ENCODE data around the gene CRTAC1. TPM values are rescaled to one million over a fixed set of nuclear protein-coding genes. Genes with fewer than 3 reads are reported as not detected.

Gene CRTAC1
- total RNA-seq, 1 experiment from 2014 or later = 0.20 TPM

DNA sequence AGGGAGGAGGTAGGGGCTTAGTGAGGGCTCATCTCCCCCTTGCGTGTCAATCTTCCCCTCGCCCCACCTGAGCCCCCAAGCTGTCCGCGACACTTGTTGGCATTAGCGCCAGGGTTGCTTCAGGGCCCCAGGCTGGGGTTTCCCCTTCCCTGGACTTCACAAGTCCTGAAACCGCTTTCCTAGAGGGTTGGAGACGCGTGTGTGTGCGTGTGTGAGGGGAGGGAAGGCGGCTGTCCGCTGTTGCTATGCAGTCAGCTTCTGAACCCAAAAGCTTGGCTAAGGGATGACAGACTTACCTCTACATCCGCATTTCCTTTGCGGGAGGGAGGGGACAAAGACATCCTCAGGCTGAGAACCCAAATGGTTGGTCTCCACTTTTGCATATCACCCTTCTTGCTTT is 180.0 kb downstream of the CRTAC1 start:
- no peaks in the 10 kb centered on the region for H4K20me1 ChIP-seq (ENCODE audit: insufficient read depth)
- ChIA-PET POLR2A (no interaction called here), CTCF (no interaction called here), RAD21 (ENCODE audit: low non-redundant PET in 1 of 2, low total read pairs in 2 of 2, uncharacterized antibody in 2 of 2, unreplicated experiment in 2 of 2) (no interaction called here)
- DNase-seq (ENCODE audit: low read depth, low spot score) (no peak), ATAC-seq (no peak)
- no TSS peak for BruUV-seq (replicated peaks)
- TF ChIP-seq SIN3A (IDR thresholded peaks at IDR 0.05; ENCODE audit: low read depth) (no peak), EGR1 (IDR thresholded peaks at IDR 0.05; ENCODE audit: low read depth) (no peak), EZH2phosphoT487 (IDR thresholded peaks at IDR 0.05; ENCODE audit: borderline replicate concordance) (no peak), CBX3 (IDR thresholded peaks at IDR 0.05; ENCODE audit: low read depth) (no peak)
- TF ChIP-seq, protein P1, sequence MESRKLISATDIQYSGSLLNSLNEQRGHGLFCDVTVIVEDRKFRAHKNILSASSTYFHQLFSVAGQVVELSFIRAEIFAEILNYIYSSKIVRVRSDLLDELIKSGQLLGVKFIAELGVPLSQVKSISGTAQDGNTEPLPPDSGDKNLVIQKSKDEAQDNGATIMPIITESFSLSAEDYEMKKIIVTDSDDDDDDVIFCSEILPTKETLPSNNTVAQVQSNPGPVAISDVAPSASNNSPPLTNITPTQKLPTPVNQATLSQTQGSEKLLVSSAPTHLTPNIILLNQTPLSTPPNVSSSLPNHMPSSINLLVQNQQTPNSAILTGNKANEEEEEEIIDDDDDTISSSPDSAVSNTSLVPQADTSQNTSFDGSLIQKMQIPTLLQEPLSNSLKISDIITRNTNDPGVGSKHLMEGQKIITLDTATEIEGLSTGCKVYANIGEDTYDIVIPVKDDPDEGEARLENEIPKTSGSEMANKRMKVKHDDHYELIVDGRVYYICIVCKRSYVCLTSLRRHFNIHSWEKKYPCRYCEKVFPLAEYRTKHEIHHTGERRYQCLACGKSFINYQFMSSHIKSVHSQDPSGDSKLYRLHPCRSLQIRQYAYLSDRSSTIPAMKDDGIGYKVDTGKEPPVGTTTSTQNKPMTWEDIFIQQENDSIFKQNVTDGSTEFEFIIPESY (IDR thresholded peaks at IDR 0.05; ENCODE audit: extremely low read depth, insufficient replicate concordance, low read length) = no peak
- peaks cover 4 to 21% of the 10 kb centered on the region in 2 experiments; a peak in 2 of 4 replicates for H3K4me1 ChIP-seq (ENCODE audit: control insufficient read depth in 1 of 2, insufficient read depth in 2 of 2, low read length in 2 of 2)
- H3K27ac ChIP-seq (ENCODE audit: low read depth, low read length) = no peak overlapping the region
- no peak overlapping the region for H2AFZ ChIP-seq (ENCODE audit: low read depth, low read length, poor library complexity, severe bottlenecking)
- H3K9me2 ChIP-seq (ENCODE audit: insufficient read depth) = no peaks in the 10 kb centered on the region
- no peak overlapping the region for H3K9ac ChIP-seq (ENCODE audit: low read length)
- peak overlapping the region in 1 of 2 experiments; percentile 20; a peak in 2 of 4 replicates for H3K4me3 ChIP-seq (replicated peaks in 1 of 2; ENCODE audit: low read depth in 1 of 2, low read length in 2 of 2)
- intact Hi-C loops (cut with micrococcal nuclease) = no loop called here
- H3K79me2 ChIP-seq (ENCODE audit: insufficient read depth, low read length) = no peaks in the 10 kb centered on the region
- H3K9me3 ChIP-seq (ENCODE audit: control insufficient read depth in 1 of 2, insufficient read depth in 1 of 2, low read depth in 1 of 2, low read length in 2 of 2) = no peaks in the 10 kb centered on the region
- no peaks in the 10 kb centered on the region for H3K36me3 ChIP-seq (ENCODE audit: control insufficient read depth in 1 of 2, insufficient read depth in 2 of 2, low read length in 2 of 2)
- H3K27me3 ChIP-seq (ENCODE audit: insufficient read depth, low read length) = peaks cover 7% of the 10 kb centered on the region; the same call in 1 of the 2 replicates
- peak overlapping the region; percentile 64 for H3K4me2 ChIP-seq (ENCODE audit: low read length)

DNA sequence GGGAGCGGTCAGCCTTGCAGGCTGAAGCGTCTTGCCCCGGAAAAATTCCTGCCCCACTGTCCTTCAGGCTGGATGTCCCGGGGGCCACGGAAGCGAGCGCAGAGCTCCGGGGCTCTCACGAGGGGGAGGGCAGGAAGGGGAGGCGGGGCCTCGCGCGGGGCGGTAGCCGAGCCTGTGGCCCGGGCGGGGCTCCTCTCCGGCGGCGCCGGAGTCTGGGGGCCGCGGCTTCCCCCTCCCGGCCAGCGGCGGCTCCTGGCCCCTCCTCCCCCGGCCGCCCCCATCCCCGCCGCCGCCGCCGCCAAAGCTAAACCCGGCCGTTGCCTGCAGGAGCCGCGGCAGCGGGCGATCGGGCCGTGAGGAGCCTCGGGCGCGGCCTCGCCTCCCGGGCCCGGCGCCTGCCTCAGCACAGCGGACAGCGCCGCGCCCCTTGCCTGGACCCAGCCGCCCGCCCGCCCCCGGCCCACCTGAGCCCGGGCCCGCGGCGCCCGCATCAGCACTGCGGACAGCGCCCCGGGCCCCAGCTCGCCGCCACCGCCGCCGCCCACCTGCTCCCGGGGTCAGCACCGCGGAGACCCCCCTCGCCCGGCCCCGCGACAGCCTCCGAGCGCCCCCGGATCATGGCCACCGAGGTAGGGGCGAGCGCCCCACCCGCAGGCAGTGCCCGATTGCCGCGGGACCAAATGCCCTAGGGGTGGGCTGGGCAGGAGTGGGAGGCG is 180.6 kb downstream of the CRTAC1 start, which contains the start of gene GOLGA7B:
Gene GOLGA7B (plus strand): TSS at position 157 of the 716 bp plus-strand sequence. CDS start 461 bp downstream, at position 618.
- peaks cover 4 to 19% of the 10 kb centered on the region in 2 experiments; a peak in 2 of 4 replicates for H3K4me1 ChIP-seq (ENCODE audit: control insufficient read depth in 1 of 2, insufficient read depth in 2 of 2, low read length in 2 of 2)
- CTCF ChIA-PET = interaction anchor here (0.7 to 1.1 kb wide), 4 partner anchors 19 to 316 kb away, joined by 3 read pairs; no protein-coding TSS in a partner anchor
- H2AFZ ChIP-seq (ENCODE audit: low read depth, low read length, poor library complexity, severe bottlenecking) = peak within 1 kb of the TSS; percentile 83
- RAD21 ChIA-PET (ENCODE audit: low non-redundant PET in 1 of 2, low total read pairs in 2 of 2, uncharacterized antibody in 2 of 2, unreplicated experiment in 2 of 2) = interaction anchor here in 1 of 2 experiments (0.7 kb wide), 1 partner anchor 18 kb away, joined by 3 read pairs; no protein-coding TSS in a partner anchor
- H3K79me2 ChIP-seq (ENCODE audit: insufficient read depth, low read length) = no peaks in the 10 kb centered on the region
- 0 out of 2 replicates have a peak, but pooled peaks have one; percentile 21 for TF ChIP-seq POLR2AphosphoS5 (IDR thresholded peaks at IDR 0.05; ENCODE audit: low read depth, low read length)
- TF ChIP-seq, protein P2, sequence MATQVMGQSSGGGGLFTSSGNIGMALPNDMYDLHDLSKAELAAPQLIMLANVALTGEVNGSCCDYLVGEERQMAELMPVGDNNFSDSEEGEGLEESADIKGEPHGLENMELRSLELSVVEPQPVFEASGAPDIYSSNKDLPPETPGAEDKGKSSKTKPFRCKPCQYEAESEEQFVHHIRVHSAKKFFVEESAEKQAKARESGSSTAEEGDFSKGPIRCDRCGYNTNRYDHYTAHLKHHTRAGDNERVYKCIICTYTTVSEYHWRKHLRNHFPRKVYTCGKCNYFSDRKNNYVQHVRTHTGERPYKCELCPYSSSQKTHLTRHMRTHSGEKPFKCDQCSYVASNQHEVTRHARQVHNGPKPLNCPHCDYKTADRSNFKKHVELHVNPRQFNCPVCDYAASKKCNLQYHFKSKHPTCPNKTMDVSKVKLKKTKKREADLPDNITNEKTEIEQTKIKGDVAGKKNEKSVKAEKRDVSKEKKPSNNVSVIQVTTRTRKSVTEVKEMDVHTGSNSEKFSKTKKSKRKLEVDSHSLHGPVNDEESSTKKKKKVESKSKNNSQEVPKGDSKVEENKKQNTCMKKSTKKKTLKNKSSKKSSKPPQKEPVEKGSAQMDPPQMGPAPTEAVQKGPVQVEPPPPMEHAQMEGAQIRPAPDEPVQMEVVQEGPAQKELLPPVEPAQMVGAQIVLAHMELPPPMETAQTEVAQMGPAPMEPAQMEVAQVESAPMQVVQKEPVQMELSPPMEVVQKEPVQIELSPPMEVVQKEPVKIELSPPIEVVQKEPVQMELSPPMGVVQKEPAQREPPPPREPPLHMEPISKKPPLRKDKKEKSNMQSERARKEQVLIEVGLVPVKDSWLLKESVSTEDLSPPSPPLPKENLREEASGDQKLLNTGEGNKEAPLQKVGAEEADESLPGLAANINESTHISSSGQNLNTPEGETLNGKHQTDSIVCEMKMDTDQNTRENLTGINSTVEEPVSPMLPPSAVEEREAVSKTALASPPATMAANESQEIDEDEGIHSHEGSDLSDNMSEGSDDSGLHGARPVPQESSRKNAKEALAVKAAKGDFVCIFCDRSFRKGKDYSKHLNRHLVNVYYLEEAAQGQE (IDR thresholded peaks at IDR 0.05; ENCODE audit: low read depth) = peak; percentile 60
- TF ChIP-seq, protein P3, sequence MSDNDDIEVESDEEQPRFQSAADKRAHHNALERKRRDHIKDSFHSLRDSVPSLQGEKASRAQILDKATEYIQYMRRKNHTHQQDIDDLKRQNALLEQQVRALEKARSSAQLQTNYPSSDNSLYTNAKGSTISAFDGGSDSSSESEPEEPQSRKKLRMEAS (IDR thresholded peaks at IDR 0.05) = no peak
- peak within 1 kb of the TSS; percentile 90 for H3K4me2 ChIP-seq (ENCODE audit: low read length)
- no peaks in the 10 kb centered on the region for H4K20me1 ChIP-seq (ENCODE audit: insufficient read depth)
- peak within 1 kb of the TSS; percentile 39 for H3K9ac ChIP-seq (ENCODE audit: low read length)
- no peaks in the 10 kb centered on the region for H3K36me3 ChIP-seq (ENCODE audit: control insufficient read depth in 1 of 2, insufficient read depth in 2 of 2, low read length in 2 of 2)
- POLR2A ChIA-PET = interaction anchor here (1.0 kb wide), 1 partner anchor 20 kb away, joined by 5 read pairs; no protein-coding TSS in a partner anchor
- no TSS peak for BruUV-seq (replicated peaks)
- no peaks in the 10 kb centered on the region for H3K9me3 ChIP-seq (ENCODE audit: control insufficient read depth in 1 of 2, insufficient read depth in 1 of 2, low read depth in 1 of 2, low read length in 2 of 2)
- H3K4me3 ChIP-seq (replicated peaks in 1 of 2; ENCODE audit: low read depth in 1 of 2, low read length in 2 of 2) = peak within 1 kb of the TSS; percentile 54 to 65
- peaks cover 7% of the 10 kb centered on the region; the same call in 1 of the 2 replicates for H3K27me3 ChIP-seq (ENCODE audit: insufficient read depth, low read length)
- H3K9me2 ChIP-seq (ENCODE audit: insufficient read depth) = no peaks in the 10 kb centered on the region
- intact Hi-C loops (cut with micrococcal nuclease) = no loop called here
- peak within 1 kb of the TSS; percentile 45; the same call in 1 of the 2 replicates for H3K27ac ChIP-seq (ENCODE audit: low read depth, low read length)
- ATAC-seq (peak; percentile 87), DNase-seq (ENCODE audit: low read depth, low spot score) (no peak)

Data from HCT116 (cell line).